Stimulated activated CD8-positive, alpha-beta memory T cell treated with anti-CD3 and anti-CD28 coated beads, Interleukin-7, amount 100 ng/mL, for 24 hours (primary cell): ENCODE results near the gene GEN1.
A peak's percentile ranks its signal among the peaks of the same experiment; 100 is the strongest.

Source experiments
- DNase-seq: peaks from one replicate; pipeline ENCODE4 v3.0.0-alpha.2; 2020; ENCODE audit warnings: low read depth

Gene GEN1

DNA sequence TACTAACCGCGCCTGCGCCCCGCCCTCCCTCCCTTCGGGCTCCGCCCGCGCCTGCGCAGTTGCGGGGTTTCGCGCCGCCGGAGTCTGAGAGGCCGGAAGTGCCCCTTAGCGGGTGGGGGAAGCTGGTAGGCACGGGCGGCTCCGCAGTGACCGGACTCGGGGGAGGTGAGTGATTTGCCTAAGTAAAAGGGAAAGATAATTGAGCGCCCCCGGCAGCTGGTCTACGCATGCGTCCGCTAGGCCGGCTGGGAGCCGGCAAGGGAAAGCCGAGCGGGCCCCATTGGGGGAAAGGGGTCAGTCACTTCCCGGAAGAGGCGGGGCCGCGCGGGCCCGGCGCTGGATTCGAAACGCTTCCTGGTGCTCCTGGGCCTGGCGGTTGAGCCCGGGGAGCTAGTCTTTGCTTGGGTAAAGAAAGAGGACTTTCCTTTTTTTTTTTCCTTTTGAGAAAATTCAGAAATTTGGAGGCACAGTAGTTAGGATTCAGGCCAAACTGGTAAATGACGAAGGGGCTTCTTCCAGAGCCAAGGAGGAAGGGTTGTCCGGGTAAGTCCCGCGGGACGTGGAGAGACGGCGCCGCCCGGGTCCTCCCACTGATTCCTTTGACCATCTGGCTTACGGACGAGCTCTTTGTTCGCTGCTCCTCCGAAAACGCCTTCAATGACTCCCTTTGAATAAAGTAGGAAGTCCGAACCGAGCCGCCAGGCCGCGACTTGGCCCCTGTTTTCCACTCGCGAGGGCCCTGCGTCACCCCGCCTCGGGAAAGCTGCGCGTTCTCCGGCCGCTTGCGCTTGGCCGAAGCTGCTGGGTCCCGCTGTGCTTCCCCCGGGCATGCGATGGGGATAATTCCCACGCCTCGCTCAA, at the start of gene GEN1, which contains the start of gene SMC6:
GEN1 (plus strand) TSS at position 336 of the 861 bp plus-strand sequence. CDS start 5,806 bp downstream, outside the sequence.
SMC6 (minus strand) TSS at position 8 of the 861 bp plus-strand sequence. CDS start 7,864 bp downstream, outside the sequence.
- peak; percentile 87 for DNase-seq

- no peak for DNase-seq
These were observed 47.1 kb upstream of the GEN1 start for GRCh38 chr2:17706845-17707244.

DNA sequence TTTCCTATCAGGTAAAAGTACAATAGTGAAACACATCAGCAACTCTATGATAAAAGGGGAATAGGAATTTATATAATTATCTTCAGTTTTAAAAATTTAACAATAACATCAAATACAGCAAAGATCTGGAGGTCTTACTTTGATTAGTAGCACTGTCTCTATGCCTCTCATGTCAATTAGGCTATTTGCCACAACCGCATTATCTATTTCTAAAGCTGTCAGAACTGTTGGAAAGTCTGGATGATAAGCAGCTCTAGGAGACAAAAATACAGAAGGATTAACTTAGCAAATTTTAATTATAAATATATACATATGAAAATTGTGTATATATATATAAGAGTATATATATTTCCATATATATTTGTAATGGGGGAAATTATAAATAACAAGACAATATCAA, 45.4 kb upstream of the GEN1 start:
- no peak for DNase-seq

DNA sequence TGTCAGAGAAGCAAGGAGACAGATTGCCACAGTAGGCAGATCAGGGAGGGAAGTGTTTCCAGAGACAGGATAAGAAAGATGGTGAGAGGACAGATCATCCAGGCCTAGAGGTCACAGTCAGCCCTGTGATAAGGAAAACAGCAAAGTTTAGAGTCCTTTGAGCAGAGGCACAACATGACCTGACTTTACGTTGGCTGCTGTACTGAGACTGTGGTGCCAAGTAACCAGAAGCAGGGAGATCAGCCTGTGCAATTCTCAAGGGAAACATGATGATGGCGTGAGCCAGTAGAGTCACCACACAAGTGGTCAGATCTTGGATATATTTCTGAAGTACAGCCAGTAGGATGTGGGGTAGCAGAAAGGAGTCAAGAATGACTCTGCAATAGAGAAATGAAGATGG, 44.0 kb upstream of the GEN1 start:
- no peak for DNase-seq

DNA sequence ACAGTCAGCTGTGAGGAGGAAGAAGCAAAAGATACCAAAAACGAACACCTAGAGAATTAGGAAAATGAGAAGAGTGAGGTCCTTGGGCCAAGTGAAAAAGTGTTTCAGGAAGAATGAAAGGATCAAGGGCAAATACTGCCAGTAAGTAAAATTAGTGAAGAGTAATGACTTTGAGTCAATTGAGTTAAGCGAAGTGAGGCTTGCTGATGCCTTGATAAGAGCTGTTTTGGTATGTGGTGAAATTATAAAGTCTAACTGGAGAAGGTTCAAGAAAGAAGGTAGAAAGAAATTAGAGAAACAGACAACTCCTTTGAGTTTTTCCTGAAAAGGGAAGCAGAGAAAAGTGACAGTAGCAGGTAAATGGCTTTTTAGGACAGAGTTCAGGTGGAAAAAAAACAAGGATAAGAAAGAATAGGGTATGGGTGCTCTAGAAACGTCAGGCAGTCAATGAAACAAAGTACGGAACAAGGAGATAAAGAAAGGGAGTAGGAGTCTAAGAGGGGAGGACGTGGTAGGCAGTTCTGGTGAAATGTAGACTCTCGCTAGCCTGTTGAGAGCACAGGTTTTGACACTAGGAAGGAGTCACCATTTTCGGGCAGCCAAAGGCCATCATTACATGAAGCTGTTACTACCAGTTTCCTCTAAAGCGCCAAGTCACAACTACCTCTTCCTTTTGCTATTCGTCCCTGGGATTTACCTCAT, 43.2 kb upstream of the GEN1 start:
- DNase-seq, result no peak

GRCh38 chr2:17713291-17713690, 40.6 kb upstream of the GEN1 start:
- no peak for DNase-seq

- no peak for DNase-seq
These were observed 36.3 kb upstream of the GEN1 start for GRCh38 chr2:17717666-17718065.

DNA sequence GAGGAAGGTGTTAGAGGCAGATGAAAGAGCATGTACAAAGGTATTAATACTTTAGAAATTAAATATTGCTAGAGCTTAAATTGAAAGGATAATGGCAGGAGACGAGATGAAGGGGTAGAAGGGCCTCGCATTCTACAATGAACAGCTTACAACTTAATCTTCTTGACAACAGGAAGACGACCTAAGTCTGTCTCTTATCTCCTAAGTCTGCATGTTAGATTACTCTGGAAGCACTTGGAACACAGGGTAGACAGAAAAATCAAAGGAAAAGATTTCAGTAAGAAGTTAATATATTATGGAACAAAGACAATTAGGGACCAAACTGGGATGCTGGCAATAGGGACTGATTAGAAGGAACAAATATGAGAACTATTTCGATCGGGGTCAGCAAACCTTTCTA, 35.2 kb upstream of the GEN1 start:
- no peak for DNase-seq

DNA sequence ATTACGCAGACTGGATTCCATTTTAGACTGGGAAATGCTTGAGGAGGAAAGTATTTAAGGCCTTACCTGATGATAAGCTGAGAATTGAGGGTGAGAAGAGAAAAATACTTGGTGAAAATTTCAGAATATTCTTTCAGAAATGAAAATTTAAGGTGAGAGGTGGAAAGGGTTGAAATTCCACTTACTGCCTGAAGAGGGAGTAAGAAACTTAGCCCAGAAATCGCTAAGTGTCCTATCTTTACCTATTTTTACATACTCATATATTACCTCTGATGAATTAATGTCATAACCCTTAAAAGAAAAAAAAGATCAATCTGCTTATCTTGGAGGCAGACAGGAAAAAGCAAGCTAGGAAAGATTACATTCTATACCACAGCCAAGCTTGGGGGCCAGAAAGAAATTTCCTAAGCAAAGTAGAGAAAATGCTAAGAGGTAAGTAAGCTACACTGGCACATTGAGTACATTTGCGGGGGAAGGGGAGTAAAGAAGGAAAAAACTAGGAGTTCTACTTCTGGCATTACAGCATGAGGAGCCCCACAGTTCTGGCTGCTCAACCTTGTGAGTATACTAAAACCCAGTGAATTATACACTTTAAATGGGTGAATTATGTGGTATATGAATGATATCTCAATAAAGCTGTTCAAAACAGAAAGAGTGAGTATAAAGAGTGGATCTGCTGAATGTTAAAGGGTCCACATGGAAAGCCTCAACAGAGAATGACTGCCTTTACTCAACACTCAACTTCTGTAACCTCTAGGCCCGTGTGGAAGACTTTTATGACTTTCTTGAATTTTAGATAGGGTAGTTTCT, 34.2 kb upstream of the GEN1 start:
- DNase-seq, result no peak

DNA sequence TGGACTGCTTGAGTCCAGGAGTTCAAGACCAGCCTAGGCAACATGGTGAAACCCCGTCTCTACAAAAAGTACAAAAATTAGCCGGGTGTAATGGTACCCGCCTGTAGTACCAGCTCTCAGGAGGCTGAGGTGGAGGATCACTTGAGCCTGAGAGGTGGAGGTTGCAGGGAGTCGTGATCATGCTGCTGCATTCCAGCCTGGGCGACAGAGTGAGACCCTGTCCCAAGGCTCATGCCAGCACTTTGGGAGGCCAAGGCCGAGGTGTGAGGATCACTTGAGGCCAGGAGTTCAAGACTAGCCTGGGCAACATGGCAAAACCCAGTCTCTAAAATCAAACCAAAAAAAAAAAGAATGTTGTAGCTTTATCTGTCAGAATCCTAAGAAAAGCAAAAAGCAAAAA, 25.7 kb upstream of the GEN1 start:
- DNase-seq, result no peak

- DNase-seq, result no peak
These were observed 24.1 kb upstream of the GEN1 start for GRCh38 chr2:17729880-17730279.

- DNase-seq, result no peak
These were observed 20.3 kb upstream of the GEN1 start for GRCh38 chr2:17733599-17733998.

DNA sequence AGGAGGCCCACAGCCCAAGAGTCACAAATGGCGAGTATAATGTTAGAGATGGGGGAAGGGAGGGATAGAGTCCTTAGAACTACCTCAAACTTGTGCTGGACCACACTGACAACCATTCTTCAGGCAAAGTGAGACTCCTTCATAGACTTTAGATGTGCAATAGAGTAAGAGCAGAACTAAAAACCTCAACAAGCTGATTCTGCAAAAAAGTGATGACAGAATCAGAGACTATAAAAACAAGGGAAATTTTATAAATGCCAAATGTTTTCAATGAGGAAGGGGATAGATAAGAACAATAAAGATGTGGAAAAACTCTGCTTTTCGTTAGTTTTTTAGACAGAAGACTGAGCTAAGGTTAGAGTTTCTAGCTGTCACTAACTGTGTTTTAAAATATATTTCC, 18.1 kb upstream of the GEN1 start:
- no peak for DNase-seq

DNA sequence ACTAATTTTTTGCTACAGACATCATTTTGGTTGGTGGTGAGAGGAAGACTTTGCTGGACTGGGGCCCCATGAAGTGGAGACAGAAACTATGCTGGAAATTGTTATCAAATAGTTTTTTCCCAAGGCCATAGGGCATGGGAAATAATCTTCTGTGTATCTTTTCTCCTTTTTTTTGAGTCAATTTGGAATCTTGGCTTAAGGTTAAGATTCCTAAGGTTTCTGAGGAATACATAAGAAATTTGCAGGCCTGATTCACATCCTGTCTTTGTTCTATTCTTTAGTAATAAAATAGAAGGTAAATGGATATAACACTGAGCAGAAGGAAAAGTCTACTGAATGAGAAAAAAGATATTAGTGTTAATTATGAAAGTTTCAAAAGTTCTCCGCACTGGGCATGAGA, 16.9 kb upstream of the GEN1 start:
- no peak for DNase-seq

DNA sequence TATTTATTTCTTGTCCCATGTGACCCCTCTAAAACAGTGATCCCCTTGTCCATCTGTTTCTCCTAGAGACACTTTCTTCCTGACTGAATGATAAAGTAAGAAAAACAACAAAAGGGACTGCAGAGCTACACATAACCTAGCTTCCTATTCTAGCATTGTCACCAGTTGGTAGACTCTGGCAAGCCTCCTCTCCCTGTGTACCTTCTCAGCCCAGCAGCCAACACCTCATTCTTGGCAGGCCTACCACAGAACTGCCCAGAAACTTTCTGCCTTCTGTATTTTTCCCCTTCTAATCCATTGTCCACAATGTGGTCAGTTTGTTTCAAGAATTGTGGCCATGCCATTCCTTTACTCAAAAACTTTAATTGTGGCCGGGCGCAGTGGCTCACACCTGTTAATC, 13.7 kb upstream of the GEN1 start:
- no peak for DNase-seq

GRCh38 chr2:17747684-17748452, 6.1 kb upstream of the GEN1 start:
- DNase-seq, result no peak

DNA sequence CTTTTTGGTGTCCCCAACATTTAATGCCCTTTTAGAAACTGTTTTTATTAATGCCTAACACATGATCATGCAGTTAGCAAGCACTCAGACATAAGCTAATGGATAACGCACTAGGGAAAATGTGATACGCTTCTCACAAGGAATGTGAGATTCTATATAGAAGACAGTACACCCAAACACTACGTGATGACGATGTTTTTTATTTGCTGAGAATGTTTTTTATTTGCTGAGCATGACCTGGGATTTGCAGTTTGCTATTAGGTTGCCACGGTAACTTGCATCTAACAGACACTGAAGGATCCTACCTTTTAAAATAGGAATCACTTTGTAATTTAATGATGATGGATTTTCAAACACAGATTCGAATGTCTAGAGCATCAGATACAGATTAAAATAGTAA, 5.2 kb upstream of the GEN1 start:
- DNase-seq, result no peak

- DNase-seq, result no peak
These were observed 4.0 kb upstream of the GEN1 start for GRCh38 chr2:17749753-17750438.

DNA sequence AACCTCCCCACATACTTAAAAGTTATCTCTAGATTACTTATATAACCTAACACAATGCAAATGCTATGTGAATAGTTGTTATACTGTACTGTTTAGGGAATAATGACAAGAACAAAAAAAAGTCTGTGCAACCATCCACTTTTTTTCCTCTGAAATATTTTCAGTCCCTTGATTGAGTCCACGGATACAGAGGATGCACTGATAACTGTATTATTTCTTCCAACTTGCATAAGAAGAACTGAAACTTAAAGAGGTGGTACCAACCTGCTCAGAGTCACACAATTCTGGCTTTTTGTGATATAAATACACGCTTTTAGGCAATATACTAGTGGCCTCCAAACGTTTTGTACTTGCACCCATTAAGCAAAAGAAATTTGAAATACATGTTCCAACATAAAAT, 1.7 kb upstream of the GEN1 start:
- DNase-seq, result no peak

GRCh38 chr2:17752892-17753802, 791 bp upstream of the GEN1 start:
- peak; percentile 3 for DNase-seq
